H1 (cell line): ENCODE data around the gene PEPD. TPM values are rescaled to one million over a fixed set of nuclear protein-coding genes. Genes with fewer than 3 reads are reported as not detected.

ENCODE experiments used
- KDM1A ChIP-seq: fragments of 200-600, 300-600 bp; sonication (generic); IDR thresholded peaks from 2 replicates; pipeline ENCODE4 v1.7.1; 2016; ENCODE audit warnings: mild to moderate bottlenecking, low read length, borderline replicate concordance
- TAF1 ChIP-seq: IDR thresholded peaks from 2 replicates; pipeline ENCODE4 v1.6.1; 2011; ENCODE audit warnings: mild to moderate bottlenecking, low read depth, low read length
- TEAD4 ChIP-seq: IDR thresholded peaks from 2 replicates; pipeline ENCODE4 v1.6.1; 2012; ENCODE audit warnings: low read depth, low read length, inconsistent platforms, mixed read lengths
- polyA plus RNA-seq, 7 experiments: library from polyadenylated mRNA; depleted of rRNA in 3 of 7; stranded (reverse) in 5 of 7; unstranded in 2 of 7; fragments of >200 nt in 5 of 7; fragments of 200-250 nt in 2 of 7; gene quantifications; 1 replicate in 5 of 7; 2 replicates in 1 of 7; 4 replicates in 1 of 7; pipeline versions ENCODE4 v1.2.1 to v1.2.3, GENCODE V29; 2011 to 2013; ENCODE audit warnings: missing spikeins in 2 of 7, mixed read lengths in 2 of 7
- total RNA-seq: library from RNA; stranded (reverse); fragmentation: NEBNext Ultra II Directional; extraction: Animal tissue kit (Norgen Biotek cat#: 25700); gene quantifications from 2 replicates; pipeline ENCODE4 v1.2.1, GENCODE V29; 2021
- TF ChIP-seq, protein P1 (sequence below): fragments of 300-600 bp; sonication (generic); IDR thresholded peaks from 2 replicates; pipeline ENCODE4 v1.7.1; 2012; ENCODE audit warnings: low read length, moderate library complexity, mild to moderate bottlenecking, inconsistent platforms; ENCODE audit not compliant: insufficient replicate concordance
- TF ChIP-seq, protein P2 (sequence below): IDR thresholded peaks from 2 replicates; pipeline ENCODE4 v1.6.1; 2012; ENCODE audit warnings: inconsistent platforms
- TF ChIP-seq, protein P3 (sequence below), 3 experiments: IDR thresholded peaks; 1 replicate in 2 of 3; 2 replicates in 1 of 3; pipeline versions ENCODE4 v1.5.1 to v1.6.1; 2011; ENCODE audit warnings: low read length in 3 of 3, mild to moderate bottlenecking in 3 of 3, inconsistent platforms in 2 of 3, low read depth in 1 of 3, moderate library complexity in 1 of 3; ENCODE audit not compliant: insufficient read depth in 1 of 3; ENCODE audit errors: control extremely low read depth in 1 of 3

PEPD gene
- total and polyA plus RNA-seq, 2 of the 8 experiments (the other 6 are each of a cell fraction or from before 2014, with no cell fraction given): 84.1 to 178 TPM

DNA sequence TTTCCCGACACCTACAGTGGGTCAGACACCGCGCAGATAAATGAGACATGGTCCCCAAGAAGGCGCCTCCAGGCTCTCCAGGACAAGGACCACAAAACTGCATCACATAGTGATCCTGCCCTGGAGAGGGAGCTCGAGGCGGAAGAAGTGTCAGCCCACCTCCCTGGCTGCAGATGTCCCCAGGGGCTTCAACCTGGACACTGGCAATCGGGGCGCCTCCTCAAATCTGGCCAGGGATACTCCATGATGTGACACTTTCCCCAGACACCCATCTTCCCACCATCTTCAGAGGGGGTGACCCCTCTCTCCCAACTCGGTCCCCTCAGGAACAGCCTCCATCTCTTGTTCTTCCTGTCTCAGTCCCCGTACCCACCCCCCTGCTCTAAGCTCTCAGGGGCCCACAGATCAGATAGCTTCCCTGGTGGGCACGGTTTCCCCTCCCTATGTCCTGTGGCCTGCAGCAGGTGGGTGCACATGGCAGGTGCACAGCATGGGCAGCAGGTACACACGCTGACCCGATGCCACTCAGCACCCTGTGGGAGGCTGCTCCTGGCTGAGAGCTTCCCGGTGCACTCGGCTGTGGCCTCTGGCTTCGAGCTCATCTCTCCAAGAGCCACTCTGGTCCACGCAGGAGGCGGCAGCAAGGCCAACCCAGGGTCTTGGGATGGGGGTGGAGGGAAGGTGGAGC, 61.2 kb downstream of the PEPD start (continued):
- TF ChIP-seq, protein P1, sequence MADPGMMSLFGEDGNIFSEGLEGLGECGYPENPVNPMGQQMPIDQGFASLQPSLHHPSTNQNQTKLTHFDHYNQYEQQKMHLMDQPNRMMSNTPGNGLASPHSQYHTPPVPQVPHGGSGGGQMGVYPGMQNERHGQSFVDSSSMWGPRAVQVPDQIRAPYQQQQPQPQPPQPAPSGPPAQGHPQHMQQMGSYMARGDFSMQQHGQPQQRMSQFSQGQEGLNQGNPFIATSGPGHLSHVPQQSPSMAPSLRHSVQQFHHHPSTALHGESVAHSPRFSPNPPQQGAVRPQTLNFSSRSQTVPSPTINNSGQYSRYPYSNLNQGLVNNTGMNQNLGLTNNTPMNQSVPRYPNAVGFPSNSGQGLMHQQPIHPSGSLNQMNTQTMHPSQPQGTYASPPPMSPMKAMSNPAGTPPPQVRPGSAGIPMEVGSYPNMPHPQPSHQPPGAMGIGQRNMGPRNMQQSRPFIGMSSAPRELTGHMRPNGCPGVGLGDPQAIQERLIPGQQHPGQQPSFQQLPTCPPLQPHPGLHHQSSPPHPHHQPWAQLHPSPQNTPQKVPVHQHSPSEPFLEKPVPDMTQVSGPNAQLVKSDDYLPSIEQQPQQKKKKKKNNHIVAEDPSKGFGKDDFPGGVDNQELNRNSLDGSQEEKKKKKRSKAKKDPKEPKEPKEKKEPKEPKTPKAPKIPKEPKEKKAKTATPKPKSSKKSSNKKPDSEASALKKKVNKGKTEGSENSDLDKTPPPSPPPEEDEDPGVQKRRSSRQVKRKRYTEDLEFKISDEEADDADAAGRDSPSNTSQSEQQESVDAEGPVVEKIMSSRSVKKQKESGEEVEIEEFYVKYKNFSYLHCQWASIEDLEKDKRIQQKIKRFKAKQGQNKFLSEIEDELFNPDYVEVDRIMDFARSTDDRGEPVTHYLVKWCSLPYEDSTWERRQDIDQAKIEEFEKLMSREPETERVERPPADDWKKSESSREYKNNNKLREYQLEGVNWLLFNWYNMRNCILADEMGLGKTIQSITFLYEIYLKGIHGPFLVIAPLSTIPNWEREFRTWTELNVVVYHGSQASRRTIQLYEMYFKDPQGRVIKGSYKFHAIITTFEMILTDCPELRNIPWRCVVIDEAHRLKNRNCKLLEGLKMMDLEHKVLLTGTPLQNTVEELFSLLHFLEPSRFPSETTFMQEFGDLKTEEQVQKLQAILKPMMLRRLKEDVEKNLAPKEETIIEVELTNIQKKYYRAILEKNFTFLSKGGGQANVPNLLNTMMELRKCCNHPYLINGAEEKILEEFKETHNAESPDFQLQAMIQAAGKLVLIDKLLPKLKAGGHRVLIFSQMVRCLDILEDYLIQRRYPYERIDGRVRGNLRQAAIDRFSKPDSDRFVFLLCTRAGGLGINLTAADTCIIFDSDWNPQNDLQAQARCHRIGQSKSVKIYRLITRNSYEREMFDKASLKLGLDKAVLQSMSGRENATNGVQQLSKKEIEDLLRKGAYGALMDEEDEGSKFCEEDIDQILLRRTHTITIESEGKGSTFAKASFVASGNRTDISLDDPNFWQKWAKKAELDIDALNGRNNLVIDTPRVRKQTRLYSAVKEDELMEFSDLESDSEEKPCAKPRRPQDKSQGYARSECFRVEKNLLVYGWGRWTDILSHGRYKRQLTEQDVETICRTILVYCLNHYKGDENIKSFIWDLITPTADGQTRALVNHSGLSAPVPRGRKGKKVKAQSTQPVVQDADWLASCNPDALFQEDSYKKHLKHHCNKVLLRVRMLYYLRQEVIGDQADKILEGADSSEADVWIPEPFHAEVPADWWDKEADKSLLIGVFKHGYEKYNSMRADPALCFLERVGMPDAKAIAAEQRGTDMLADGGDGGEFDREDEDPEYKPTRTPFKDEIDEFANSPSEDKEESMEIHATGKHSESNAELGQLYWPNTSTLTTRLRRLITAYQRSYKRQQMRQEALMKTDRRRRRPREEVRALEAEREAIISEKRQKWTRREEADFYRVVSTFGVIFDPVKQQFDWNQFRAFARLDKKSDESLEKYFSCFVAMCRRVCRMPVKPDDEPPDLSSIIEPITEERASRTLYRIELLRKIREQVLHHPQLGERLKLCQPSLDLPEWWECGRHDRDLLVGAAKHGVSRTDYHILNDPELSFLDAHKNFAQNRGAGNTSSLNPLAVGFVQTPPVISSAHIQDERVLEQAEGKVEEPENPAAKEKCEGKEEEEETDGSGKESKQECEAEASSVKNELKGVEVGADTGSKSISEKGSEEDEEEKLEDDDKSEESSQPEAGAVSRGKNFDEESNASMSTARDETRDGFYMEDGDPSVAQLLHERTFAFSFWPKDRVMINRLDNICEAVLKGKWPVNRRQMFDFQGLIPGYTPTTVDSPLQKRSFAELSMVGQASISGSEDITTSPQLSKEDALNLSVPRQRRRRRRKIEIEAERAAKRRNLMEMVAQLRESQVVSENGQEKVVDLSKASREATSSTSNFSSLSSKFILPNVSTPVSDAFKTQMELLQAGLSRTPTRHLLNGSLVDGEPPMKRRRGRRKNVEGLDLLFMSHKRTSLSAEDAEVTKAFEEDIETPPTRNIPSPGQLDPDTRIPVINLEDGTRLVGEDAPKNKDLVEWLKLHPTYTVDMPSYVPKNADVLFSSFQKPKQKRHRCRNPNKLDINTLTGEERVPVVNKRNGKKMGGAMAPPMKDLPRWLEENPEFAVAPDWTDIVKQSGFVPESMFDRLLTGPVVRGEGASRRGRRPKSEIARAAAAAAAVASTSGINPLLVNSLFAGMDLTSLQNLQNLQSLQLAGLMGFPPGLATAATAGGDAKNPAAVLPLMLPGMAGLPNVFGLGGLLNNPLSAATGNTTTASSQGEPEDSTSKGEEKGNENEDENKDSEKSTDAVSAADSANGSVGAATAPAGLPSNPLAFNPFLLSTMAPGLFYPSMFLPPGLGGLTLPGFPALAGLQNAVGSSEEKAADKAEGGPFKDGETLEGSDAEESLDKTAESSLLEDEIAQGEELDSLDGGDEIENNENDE: no peak
- TF ChIP-seq TEAD4 (no peak), KDM1A (no peak), TAF1 (no peak)
- TF ChIP-seq, protein P2, sequence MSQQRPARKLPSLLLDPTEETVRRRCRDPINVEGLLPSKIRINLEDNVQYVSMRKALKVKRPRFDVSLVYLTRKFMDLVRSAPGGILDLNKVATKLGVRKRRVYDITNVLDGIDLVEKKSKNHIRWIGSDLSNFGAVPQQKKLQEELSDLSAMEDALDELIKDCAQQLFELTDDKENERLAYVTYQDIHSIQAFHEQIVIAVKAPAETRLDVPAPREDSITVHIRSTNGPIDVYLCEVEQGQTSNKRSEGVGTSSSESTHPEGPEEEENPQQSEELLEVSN: no peak
- TF ChIP-seq, protein P3, sequence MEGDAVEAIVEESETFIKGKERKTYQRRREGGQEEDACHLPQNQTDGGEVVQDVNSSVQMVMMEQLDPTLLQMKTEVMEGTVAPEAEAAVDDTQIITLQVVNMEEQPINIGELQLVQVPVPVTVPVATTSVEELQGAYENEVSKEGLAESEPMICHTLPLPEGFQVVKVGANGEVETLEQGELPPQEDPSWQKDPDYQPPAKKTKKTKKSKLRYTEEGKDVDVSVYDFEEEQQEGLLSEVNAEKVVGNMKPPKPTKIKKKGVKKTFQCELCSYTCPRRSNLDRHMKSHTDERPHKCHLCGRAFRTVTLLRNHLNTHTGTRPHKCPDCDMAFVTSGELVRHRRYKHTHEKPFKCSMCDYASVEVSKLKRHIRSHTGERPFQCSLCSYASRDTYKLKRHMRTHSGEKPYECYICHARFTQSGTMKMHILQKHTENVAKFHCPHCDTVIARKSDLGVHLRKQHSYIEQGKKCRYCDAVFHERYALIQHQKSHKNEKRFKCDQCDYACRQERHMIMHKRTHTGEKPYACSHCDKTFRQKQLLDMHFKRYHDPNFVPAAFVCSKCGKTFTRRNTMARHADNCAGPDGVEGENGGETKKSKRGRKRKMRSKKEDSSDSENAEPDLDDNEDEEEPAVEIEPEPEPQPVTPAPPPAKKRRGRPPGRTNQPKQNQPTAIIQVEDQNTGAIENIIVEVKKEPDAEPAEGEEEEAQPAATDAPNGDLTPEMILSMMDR (IDR thresholded peaks at IDR 0.05; ENCODE audit: control extremely low read depth in 1 of 3, insufficient read depth in 1 of 3, low read depth in 1 of 3, low read length in 3 of 3): no peak
- TF ChIP-seq, all 59 proteins: peak for 0
